DMS153 treated with DMSO at 0.1 percent for 48 hours (cell line): ENCODE data around the gene CCDC57.
"Not testable (repeated sequence)": the region's sequence is repeated elsewhere in the genome, so short reads cannot be mapped to it uniquely, and the experiment has no call there.

Experiments used
- DNase-seq: peaks from one replicate; lab custom pipeline; 2025; ENCODE audit not compliant: unreplicated experiment; lab: John Stamatoyannopoulos, UW

CCDC57 gene

GRCh38 chr17:82225368-82226029 lies 12.9 kb upstream of the CCDC57 start:
- DNase-seq = no peak

- no peak for DNase-seq
These were observed 12.0 kb upstream of the CCDC57 start for GRCh38 chr17:82224666-82225065.

DNA sequence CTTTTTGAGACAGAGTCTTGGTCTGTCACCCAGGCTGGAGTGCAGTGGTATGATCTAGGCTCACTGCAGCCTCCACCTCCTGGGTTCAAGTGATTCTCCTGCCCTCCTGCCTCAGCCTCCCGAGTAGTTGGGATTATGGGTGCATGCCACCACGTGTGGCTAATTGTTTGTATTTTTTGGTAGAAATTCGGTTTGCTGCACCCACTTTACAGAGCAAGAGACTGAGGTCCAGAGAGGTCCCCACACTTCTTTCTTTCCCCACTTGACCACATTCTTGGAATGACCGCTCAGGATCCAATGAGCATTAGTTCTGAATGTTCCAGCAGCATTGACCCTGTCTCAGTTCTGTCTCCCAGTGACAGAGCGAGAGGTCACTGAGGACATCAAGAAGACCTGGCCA lies 10.9 kb upstream of the CCDC57 start:
- no peak for DNase-seq

DNA sequence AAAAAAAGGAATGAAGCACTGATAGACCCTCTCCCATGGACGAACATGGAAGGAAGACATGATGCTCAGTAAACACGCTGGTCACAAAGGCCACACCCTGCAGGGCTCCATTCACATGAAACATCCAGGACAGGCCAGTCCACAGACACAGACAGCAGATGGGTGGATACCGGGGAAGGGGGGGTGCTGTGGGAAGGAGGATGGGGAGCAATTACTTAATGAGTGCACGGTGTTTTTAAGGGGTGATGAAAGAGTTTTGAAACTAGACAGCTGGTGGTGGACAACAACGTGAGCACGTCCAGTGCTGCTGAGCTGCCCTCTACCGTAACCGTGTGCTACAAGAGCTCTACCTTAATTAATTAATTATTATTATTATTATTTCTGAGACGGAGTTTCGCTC lies 10.2 kb upstream of the CCDC57 start:
- no peak for DNase-seq

DNA sequence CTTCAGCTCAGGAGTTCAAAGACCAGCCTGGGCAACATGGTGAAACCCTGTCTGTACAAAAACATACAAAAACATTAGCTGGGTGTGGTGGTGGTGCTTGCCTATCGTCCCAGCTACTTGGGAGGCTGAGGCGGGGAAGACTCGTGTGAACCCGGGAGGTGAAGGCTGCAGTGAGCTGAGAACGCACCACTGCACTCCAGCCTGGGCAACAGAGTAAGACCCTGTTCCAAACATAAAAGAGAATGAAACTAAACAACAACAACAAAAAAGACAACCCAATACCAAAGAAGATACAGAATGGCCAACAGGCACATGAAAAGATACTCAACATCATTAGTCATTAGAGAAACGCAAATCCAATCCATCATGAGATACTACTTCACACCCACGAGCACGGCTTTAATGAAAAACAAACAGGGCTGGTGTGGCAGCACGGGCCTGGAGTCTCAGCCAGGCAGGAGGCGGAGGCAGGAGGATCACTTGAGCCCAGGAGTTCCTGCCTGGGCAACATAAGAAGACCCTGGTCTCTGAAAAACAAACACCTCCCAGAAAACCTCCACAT lies 8.8 kb upstream of the CCDC57 start:
- no peak for DNase-seq

DNA sequence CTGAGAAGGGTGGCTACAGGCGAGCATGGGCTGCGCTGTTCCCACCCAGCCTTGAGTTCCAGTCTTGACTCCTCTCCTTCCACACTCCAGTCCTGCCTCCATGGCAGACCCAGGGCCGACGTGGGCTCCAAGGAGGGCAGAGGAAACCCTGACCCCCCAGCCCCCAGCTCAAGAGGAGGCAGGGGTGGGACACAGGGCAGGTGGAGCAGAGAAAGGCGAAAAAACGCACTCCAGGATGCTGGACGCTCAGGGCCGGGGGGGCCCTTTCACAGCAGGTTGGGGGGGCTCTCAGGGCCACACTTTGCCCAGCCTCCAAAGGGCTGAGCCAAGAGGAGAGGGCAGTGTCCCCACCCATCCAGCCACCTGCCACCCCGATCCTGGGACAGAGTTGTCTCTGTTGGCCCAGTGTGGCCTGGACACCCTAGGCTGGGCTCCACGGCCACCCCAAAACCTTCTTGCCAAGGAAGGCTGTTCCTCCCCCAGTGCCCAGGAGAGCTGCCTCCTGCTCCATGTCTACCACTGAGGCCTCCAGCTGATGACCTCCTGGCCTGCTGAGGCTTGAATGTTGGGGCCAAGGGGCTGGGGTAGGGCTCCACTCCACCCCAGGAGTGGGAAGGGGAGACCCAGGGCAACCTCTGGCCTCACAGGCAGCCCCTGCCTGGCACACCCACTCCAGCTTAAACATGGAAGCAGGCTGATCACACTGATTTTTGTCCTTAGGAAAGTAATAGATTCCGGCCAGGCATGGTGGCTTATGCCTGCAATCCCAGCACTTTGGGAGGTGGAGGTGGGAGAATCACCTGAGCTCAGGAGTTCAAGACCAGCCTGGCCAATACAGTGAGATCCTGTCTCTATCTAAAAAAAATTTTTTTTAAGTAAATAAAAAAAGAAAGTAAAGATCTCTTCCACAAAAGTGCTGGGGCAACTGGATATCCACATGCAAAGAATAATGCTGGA lies 7.4 kb upstream of the CCDC57 start:
- DNase-seq = no peak

GRCh38 chr17:82219083-82219482 lies 6.4 kb upstream of the CCDC57 start:
- no peak for DNase-seq

DNA sequence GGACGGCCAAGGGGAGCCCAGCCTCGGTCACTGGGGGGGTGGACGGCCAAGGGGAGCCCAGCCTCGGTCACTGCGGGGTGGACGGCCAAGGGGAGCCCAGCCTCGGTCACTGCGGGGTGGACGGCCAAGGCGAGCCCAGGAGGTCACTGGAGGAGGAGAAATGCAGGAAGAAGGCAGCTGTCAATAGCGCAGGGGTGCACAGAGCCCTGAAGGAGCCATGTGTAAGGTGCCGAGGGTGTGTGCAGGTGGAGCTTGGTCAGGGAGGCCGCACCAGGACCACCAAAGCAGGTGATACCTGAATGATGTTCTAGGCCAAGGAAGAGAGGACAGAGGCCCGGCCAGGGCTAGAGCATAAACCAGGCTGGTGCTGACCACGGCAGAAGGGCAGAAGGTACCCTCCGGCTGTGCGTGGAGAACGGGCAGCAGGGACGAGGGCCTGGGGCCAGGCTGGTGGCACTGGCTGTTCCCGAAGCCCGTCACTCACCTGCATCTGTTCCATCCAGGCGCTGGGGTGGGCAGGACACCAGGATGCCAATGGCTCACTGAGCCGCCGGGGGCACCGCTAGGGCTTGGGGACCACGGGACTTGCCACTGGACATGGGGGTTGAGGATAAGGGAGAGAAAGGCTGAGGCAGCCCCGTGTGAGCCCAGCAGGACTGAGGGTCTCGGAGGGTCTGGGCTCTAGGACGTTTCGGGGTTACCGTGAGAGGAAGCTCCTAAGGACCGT lies 5.9 kb upstream of the CCDC57 start:
- DNase-seq = no peak

GRCh38 chr17:82217530-82218204 lies 5.0 kb upstream of the CCDC57 start:
- DNase-seq = no peak

DNA sequence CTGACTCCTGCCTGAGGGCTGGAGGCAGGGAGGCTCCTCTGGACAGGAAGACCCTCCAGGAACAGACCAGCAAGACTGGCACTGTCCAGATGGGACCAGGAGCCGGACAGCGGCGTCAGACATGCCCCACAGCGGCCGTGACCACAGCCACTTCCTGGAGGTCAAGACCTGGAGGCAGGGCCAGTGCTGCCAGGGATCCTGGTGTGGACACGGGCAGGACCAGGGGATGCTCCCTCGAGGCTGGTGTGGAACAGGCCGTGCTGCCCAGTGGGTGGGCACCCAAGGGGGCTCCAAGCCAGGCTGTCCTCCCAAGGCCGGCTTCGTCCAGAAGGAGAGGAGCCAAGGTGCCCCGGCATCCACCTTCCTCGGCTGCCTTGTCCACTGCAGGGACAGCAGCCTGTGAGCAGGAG lies 4.5 kb upstream of the CCDC57 start:
- no peak for DNase-seq

DNA sequence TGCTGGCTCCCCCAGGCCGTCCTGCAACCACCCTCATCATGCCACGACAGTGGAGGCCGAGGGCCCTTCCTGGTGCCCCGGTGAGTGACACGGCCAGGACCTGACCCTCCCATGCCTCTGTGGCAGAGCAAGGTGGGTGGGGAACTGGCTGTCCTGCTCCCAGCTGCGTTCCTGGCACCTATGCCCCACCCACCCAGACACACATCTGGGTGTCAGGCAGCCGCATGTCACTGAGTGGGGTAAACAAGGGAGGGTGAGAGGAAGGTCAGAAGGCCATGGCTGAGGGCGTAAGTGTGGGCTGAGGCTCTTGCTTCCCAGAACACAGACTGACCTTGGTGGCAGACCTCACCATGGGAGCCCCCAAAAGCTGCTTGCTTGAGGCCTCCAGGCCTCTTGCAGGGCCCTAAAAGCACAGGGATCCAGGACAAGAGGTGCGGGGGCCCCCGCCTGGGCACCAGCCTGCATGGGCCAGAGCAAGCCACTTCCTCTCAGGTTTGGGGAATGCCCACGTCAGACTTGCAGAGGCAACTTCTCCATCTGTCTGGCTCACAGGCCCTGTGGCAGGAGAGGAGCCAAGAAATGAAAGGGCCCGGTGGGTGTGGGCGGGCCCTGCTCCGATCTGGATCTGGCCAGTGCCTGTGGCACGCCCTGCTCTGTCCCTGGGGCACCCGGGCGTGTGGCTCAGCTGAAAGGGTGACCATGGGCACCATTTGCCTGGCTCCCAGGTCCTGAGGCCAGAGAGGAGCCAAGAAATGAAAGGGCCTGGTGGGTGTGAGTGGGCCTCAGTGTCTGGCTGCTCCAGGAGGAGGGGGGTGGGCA lies 3.9 kb upstream of the CCDC57 start:
- DNase-seq = no peak

- no peak for DNase-seq
These were observed 3.3 kb upstream of the CCDC57 start for GRCh38 chr17:82215972-82216300.

DNA sequence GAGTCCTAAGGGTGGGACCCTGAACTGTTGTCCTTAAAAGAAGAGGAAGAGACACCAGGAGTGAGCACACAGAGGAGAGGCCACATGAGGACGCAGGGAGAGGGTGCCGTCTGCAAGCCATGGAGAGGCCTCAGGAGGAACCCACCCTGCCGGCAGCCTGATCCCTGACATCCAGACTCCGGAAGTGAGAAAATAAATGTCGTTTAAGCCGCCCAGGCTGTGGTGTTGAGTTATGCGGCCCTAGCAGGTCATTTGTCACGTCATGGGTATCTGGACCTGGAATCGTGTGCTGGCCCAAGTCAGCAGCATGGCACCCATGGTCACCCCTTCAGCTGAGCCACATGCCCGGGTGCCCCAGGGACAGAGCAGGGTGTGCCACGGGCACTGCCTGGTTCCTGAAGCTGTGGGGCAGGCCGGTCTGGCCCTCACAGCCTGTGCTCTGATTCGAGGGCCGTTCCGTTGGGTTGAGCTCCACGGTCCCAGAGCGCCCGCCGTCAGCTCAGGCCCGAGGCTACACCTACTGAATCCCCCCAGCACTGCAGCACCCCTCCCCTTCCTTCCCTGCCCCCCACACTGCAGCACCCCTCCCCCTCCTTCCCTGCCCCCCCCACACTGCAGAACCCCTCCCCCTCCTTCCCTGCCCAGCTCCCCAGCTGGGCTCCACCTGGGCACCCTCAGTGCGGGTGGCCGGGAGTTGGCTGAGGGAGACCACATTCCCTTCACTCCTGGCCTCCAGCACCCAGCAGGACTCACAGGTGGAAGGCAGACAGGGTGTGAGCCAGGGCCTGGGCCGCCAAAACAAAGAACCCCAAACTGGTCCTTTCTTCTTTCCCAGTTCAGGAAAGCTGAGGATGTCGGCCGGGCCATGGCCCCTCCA lies 2.7 kb upstream of the CCDC57 start:
- no peak for DNase-seq

GRCh38 chr17:82214012-82214628 lies 1.5 kb upstream of the CCDC57 start:
- no peak for DNase-seq

GRCh38 chr17:82213251-82214011 lies 789 bp upstream of the CCDC57 start:
- DNase-seq = peak; percentile 8

DNA sequence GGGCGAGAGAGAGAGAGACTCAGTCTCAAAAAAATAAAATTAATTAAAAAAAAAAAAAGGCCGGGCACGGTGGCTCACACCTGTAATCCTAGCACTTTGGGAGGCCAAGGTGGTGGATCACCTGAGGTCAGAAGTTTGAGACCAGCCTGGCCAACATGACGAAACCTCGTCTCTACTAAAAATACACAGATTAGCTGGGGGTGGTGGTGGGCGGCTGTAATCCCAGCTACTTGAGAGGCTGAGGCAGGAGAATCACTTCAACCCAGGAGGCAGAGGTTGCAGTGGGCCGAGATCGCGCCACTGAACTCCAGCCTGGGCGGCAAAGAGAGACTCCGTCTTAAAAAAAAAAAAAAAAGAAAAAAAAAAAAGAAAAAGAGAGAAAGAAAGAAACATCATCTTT lies 2.0 kb downstream of the CCDC57 start:
- DNase-seq = not testable (repeated sequence)

DNA sequence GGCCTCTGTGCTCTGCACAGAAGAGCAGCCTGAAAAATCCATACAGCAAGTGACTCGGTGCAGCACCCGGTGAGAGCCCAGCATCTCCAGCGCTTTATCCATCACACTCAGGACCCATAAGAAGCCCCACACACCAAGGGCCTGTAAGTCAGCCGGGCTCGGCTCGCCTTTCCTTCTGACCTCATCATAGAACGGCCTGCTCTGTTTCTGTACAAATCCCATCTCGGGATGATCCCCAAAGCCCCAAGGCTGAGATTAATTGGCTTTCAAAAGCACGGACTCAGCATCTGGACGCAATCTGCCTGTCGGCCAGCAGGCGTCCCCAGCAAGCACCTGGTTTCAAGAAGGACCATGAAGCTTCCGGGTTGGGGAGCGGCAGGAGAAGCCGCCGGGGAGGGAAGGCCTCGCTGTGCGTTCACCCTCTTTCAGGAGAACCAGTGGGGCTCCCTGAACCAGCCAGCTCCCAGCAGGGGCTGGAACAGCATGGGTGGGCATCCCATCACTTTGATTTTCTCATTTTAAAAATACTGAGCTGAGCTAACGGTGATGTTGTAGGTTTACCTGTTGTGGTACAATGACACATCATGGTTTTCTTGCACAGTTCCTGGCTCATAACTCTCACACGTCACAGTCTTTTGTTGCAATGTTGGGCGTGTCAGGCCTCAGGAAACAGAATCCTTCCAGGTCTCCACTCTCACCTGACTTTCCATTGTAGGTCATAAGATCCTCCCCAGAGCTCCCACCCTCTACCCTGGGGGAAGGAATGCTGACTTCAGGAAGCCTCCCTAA lies 6.7 kb downstream of the CCDC57 start:
- peak; percentile 92 for DNase-seq
